T-helper 9 cell (primary cell): ENCODE data around the gene MAPRE3.
A peak's percentile ranks its signal among the peaks of the same experiment; 100 is the strongest.
"Not testable (repeated sequence)": the region's sequence is repeated elsewhere in the genome, so short reads cannot be mapped to it uniquely, and the experiment has no call there.

Source experiments
- DNase-seq: peaks from one replicate; pipeline ENCODE4 v3.0.0-alpha.2; 2020
- total RNA-seq, 2 donors: gene quantifications; one replicate each; lab custom pipeline; 2026; lab: John Stamatoyannopoulos, UW

The MAPRE3 gene
- 2.2 to 2.9 reads per million in 2 donors for total RNA-seq

DNA sequence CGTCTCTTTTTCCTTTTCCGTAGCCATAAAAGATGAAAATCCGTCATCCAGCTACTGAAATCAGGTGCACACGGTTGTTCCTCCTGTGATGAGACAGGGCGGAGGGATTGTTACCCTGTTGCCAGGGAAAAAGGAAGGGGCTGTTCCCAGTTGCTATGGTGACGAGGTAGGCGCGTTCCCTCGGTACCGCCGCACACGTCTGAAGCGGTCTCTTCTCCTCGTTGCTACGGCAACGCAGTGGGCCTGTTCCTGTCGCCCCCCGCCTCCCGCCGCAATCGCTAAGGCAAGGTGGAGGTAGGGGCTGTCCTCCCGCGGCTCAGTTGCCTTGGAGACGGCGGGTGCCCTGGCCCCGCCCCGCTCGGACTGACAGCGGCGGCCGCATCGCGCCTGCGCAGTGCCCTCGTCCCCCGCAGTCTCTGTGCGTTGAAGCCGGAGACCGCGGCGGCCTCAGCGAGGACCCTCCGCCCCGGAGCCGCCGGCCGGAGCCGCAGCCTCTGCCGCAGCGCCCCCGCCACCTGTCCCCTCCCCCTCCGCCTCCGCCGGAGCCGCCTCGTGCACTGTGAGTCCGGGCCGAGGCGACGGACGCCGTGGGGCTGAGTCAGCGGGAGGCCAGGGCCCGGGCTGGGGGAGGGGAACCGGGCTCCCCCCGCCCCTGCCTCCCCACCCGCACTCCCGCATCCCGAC, at the start of gene MAPRE3:
Gene MAPRE3, plus strand, starts transcription at position 394 of the 684 bp plus-strand sequence. CDS start 51,582 bp downstream, outside the sequence.
- peak; percentile 83 for DNase-seq

DNA sequence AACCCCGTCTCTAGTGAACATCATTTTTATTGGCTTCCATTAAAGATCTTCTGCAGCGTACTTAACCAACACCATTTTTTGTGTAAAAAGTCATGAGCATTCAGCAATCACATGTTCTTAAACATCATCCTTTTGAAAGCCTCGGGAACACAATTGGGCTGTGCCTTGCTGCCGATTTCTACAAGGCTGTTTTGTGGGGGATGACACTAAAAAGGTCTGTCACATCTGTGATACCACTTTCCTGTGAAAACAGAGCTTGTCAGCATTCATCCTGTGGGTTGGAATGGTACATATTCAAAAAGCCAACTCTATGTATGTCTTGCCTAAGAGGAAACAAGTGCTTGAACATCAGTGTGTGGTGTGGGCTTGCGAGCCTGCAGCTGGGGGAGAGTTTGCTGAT, 49.1 kb upstream of the MAPRE3 start:
- no peak for DNase-seq

DNA sequence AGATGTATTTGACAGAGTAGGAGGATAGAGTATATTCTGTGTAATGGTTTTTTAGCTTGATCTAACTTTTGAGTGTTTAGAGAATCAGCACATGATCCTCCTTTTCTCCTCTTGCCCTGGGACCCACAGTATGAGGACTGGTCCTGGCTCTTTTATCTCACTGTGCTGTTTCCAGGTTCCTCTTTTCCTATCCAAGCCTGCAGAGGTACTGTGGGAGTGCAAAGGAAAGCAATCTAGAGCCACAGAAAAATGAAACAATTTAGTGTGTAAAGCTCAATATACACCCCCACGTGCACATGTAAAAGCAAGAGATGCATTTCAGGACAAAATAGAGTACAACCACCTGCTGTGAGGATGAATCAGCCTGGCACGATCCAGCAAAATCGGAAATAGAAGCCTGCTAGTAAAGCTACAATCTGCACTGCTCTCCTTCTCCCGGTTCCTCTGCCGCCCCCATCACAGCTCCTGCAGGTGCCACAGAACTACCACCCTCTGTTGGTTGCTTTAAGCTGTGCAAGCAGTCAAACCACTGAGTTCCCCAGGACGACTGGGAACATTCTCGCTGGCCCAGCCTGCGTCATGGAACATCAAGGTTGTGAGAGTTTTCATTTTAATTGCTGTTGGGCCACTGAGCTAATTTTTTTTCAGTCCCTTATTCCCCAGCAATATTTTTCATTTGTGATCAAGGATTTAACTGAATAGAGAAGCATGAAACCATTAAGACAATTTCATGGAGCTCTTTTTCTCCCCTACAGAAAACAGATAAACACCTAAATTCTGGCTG, 47.8 kb upstream of the MAPRE3 start:
- no peak for DNase-seq

DNA sequence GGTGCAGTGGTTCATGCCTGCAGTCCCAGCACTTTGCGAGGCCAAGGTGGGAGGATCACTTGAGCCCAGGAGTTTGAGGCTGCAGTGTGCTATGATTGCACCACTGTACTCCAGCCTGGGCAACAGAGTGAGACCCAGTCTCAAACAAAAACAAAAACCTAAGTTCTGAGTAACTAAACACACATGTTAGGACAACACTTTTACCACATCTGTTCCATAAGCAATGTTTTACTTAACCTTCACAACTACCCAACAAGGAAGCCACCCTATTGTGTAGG, 47.3 kb upstream of the MAPRE3 start:
- not testable (repeated sequence) for DNase-seq

DNA sequence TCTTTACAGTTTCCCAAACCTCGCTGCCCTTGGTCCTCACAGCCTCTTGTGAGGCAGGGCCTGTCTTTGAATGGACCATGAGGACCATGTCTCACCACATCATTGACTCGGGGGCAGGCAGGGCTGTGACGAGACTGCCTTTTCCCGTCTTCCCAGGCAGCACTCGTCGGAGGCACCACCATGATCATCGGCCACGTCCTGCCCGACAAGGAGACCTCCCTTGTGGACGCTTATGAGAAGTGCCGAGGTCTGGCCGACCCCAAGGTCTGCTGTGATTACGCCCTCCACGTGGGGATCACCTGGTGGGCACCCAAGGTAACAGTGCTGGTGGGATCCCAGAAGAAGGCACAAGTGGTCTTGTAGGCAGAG, 45.7 kb upstream of the MAPRE3 start:
- no peak for DNase-seq

DNA sequence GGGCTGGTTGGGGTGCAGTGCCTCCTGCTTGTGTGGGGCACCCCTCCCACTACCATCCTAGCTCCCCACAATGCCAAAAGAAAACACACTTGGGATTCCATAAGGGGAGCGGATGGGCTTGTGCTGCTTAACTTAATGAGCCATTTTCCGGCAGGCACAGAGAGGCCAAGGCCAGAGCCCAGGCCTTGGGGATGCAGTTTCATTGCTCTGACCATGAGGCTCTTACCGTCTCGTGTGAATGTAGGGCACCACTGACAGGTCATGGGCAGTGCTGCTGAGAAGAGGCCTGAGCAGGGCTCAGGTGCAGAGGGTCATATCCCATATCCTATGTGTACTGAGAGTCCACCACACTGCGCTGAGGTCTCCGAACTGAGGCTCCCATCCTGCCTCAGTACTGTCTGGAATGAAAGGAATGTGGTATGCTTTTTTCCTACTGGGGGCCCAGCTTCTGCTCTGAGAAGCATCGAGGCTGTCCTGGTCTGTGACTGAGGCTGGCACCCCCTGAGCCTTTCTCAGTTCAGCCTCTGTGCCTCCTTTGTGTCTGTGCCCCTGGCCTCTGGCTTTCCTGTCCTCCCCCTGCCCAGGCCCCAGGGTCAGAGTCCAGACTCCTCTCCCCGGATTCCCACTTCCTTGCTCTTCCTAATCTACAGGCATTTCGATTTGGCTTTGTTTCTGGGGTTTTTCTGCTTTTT, 45.2 kb upstream of the MAPRE3 start:
- DNase-seq: no peak

DNA sequence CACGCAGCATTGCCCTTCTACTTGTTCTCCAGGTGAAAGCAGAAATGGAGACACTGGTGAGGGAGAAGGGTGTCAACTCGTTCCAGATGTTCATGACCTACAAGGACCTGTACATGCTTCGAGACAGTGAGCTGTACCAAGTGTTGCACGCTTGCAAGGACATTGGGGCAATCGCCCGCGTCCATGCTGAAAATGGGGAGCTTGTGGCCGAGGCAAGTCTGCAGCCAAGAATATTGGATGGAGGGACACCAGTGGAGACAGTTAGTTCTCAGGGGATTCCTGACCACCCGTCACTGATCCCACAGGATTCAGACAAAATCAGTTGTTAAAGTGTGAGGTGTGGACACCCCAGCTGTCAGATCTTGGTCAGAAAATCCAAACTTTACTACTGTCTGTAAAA, 43.2 kb upstream of the MAPRE3 start:
- DNase-seq: no peak

DNA sequence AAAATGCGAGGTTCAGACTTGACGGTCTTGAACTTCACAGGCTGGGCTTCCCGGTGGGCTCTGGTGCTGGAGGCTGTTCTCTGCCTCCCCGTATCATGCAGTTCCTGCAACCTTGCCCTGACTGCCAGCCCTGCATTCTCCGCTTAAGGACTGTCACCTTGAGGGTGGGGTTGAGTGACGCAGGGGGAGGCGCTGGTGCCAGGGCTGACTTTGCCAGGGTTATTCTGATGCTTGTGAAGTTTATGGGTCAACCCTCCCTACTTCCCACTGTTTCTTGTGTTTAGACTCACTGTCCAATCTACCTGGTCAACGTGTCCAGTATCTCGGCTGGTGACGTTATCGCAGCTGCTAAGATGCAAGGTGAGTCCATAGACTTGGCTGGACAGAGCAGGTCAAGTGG, 37.5 kb upstream of the MAPRE3 start:
- no peak for DNase-seq

DNA sequence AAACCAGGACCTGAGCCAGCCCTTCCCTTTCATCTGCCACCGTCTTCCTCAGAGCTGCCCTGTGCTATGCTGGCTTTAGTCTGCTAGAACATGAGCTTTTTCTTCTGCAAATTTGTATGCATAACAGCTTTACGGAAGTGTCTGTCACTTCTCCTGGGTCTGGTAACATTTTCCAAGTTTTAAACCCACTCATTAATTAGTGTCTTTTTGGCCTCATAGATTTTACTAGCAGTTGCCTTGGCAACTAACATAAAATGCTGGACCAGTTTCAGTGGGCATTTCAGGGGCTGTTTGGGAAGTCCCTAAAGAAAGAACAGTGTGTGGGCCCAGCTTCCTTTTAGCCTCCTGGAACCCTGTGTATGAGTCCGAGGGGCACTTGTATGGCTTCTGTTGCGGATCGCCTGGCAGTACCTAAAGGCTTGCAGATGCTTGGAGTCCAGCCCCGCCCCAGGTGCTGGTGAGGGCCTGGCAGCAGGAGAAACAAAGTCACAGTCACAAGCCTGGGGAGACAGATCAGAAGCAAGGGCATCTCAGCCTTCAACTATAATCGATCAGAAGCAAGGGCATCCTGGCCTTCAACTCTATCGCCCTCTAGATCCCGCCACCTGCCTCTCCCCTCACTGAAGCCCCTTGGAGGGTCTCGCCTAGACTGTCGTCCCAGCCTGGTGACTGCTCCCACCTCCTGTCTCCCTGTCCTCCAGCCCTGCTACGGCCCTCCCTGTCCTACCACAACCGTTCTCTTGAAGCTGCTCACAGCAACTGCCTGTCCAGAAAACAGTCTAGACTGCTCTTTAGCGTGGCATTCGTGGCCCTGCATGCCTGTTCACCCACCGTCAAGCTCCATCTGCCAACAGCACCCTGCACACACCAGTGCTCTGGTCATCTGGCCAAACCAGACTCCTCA, 36.8 kb upstream of the MAPRE3 start:
- no peak for DNase-seq

DNA sequence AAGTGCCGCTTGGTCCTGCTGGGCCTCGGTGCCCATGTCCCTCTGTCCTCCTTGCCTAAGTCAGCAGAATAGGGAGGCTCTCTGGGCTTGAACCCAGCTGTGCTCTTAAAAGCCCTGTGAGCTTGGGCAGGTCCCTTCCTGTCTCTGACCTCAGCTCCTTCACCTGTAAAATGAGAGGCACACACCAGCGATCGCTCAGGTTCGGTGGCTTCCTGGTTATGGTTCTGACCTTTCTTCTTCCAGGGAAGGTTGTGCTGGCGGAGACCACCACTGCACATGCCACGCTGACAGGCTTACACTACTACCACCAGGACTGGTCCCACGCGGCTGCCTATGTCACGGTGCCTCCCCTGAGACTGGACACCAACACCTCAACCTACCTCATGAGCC, 36.1 kb upstream of the MAPRE3 start:
- DNase-seq: no peak

DNA sequence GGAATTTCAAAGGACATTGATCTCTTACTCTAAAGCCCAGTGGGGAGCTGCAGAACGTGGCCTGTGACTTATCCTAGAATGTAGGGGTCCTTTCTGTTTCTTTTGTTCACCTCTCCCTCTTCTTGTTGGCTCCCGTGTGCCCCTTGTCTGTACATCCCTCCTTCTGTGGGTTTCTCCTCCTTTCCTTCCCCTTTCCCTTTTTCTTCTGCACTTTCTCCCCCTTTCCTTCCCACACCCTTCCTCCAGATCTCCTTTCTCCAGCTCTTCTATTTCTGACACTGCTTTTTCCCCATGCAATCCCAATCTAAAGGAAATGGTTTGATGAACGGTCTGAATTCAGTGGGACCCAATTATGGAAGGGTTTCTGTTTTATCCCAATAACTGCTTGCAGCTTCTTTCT, 35.5 kb upstream of the MAPRE3 start:
- DNase-seq: no peak

DNA sequence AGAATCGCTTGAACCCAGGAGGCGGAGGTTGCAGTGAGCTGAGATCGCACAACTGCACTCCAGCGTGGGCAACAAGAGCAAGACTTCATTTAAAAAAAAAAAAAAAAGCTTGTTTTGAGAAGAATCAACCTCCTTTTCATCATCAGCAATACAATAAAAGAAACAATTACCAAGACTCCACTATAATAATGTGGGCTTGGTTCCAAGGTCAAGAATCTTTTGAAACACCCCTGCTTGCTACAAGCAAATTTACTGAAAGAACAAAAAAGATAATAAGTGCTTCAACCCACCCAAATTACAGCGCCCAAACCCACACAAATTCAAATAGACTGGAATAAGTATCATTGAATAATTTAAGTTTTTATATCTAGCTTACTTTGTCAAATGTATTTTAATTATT, 33.6 kb upstream of the MAPRE3 start:
- no peak for DNase-seq

DNA sequence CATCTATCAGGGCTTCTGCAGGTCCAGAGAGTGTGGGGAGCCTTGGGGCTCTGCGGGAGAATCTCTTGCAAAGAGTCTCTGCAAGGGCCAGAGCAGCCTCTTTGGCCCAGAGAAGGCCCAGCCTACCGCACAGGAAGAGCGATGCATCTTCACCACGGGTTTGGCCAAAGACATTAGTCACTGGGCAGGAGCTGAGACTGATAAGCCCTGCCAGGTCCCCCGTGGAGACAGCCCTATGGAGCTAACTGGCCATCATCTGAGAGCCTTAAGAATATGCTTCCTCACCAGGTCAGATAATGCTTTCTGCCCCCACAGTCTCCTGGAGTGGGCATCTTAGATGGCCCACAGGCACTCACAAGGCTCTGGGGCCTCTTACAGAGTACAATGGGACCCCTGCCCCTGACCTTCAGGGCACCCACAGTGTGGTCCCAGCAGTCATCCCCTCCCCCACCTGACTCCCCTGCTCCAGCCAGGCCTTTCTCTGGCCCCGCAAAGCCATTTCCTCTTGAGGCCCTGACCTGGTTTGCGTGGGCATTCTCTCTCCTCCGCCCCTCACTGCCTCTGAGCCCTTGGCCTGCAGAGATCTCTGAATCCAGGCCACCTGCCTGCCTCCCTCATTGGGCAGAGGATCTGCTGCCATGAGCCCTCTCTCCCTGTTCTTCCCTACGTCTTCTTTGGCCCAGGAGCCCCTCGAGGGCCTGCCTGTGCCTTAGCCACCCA, 31.9 kb upstream of the MAPRE3 start:
- no peak for DNase-seq

DNA sequence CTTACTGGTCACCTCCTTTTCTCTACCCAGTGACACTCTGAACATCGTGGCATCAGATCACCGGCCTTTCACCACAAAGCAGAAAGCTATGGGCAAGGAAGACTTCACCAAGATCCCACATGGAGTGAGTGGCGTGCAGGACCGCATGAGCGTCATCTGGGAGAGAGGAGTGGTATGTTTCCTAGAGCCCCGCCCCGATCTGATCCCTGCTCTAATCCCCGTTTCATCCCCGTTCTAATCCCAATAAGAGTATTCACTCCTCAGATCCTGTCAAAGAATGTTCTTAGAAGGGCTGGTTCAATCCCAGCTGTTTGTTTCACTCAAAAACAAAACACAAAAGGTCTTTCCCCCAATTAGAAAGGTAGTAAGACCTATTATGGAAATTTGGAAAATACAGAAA, 30.4 kb upstream of the MAPRE3 start:
- no peak for DNase-seq

DNA sequence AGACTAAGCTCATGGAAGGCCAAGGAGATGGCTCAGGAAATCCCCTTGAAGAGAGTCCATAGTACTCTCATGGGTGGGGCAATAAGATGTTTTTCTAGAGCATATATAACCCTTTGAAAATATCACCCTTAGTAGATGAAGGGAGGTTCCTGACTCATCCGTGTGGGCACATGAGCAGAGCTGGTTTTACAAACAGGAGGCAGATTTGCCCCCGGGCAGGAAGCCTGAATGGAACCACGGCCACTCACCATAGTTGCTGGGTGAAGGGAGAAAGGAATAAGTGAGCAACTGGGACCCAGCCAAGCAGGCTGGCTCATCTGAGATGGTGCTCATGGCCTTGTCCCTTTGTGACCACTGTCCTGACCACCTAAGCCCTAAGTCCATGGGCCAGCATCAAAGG, 29.0 kb upstream of the MAPRE3 start:
- no peak for DNase-seq

DNA sequence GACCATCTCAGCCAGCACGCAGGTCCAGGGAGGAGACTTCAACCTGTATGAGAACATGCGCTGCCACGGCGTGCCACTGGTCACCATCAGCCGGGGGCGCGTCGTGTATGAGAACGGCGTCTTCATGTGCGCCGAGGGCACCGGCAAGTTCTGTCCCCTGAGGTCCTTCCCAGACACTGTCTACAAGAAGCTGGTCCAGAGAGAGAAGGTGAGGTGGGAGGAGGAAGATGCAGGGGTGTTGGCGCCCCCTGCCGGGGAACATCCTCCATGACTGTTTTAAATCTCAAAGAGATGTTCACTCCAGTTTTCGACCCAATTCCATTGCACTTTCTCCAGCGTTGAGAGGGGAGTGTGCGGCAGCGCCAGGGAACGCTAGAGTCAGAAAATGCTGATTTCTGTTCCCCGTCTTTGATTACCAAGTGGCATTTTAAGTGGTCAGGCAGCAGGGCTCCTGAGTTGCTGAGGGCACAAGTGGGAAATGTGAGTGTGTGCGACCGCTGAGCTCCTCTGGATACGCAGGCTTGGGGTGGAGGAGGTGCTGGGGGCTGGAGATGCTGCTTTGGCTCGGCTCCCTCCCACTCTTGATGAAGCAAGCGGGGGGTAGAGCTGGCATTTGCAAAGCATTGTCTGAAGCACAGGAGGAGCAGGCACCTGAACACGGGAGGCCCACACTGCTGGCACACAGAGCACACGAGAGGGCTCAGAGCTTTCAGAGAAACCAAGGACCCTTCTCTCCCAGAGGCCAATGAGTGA, 27.7 kb upstream of the MAPRE3 start:
- DNase-seq: peak; percentile 51

DNA sequence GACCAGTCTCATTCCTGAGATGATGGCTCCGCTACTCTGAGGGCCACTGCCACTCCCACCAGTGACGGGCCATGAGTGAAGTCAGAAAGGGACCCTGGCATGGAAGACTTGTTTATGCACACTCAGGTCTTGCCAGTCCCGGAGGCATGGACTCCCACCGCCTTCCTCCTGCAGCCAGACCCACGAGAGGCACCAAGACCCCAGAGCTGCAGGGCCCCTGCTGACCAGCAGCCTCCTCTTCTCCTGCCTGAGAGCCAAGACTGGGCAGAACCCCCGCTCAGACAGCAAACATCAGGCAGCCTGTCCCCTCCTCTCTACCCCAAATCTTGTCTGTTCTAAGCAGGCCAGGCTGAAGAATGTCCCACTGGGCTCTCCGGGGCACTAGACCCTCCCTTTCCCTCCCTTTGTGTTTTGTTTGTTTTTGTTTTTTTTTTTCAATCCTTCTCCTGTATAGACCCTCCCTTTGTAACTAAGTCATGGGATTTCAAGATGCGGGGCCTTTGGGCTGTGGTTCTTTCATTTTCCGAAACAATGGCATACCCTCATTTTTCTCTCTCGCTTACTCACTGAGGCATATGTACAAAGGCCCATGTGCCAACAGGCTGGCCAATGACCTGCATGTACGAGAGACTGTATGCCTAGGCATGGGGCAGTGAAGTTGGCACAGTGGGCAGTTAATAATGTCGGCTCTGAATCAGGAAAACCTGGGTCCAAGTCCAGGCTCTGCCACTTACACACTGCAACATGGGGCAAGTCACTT, 24.3 kb upstream of the MAPRE3 start:
- DNase-seq: no peak

DNA sequence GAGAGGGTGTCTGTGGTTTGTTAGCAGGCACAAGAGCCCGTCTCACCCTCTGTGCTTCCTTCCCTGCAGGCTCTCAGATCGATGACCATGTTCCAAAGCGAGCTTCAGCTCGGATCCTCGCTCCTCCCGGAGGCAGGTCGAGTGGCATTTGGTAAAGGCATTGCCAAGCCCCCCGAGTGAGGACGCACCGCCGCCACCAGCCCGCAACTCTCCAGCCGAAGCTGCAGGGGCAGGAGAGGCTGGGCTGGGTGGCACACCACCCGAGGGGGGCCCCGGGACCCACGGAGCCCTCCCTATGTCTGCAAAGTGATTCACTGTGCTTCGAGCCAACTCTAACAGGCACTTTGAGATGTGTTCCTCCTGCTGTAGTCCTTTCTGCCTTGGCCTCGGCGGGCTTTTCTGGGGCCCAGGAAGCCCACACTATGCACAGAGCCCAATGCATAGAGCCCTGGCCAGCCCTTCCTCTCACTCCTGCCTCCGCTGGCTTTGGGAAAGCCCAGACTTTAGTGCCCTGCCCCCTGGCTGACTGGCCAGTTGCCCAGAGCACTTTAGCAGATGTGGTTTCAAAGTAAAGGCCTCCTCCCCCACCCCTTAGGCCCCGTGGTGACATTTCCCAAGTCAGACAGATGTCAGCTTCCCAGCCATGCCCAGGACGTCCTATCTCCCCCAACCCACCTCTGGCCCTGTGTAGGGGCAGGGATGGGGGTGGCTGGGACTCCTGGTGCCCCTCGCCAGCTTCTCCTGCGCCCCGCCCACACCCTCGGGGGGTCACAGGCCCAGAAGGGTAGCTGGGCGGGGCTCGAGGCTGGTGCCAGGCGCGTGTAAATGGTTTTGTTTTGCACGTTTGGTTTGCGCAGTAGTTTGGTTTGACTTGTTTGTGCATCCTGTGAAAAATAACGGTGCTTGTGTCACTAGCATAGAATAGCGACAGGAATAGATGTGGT, 23.3 kb upstream of the MAPRE3 start:
- DNase-seq: no peak

DNA sequence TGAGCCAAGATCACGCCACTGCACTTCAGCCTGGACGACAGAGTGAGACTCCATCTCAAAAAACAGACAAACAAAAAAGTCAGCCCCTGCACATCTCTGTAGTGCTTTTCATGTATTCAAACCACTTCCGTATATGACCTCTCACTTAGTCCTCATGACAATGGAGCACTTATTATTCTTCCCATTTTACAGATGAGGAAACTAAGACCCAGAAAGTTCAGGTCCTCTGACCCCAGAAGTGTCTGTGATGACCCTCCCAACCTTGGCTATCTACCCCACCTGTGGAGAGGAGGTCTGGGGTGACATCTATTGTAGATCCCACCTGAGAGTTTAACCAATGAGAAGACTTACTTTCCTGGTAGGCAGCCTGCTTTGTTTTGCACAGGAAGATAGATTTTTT, 21.6 kb upstream of the MAPRE3 start:
- DNase-seq: no peak

DNA sequence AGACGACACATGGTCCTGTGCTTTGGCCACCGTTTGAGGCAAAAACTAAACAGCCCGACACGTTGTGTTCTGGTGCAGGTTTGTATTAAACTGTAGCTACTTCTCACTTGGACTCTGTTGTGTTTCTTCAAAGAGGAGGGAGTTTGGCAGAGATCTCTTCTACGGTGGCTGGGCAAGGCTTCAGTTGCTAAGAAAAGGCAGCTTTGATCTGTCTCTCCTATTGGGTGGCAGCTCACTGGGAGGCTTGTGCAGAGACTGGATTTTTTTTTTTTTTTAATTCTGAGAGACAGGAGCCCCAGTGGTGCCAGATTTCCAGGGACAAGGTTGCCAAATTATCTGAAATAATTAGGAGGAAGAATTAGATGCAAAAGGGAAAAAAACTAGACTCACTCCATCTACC, 20.2 kb upstream of the MAPRE3 start:
- no peak for DNase-seq
